ENCODE measurements around the gene RGS1.

DNA sequence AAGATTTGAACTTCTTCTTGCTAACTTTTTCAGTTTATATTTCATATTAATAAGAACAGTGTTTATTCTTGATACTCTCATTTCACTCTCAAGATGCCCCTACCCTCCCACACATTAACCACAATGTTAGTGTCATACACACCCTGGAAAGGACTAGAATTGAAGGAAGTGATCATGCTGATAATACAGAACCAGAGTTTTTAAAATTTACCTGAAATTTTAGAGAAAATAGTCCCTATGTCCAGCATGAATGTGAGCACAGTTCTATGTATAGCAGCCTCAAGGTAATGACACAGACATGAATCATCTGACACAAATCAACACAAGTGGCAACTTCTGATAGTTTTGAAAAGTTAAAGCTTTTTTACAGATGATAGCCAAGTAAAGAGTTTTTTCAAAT is 26.0 kb downstream of the RGS1 start:
- TF ChIP-seq EGR1 (IDR thresholded peaks at IDR 0.05): no peak
- no peak for TF ChIP-seq RAD21 (IDR thresholded peaks at IDR 0.05; ENCODE audit: low read depth)
- no peak for TF ChIP-seq CEBPB (IDR thresholded peaks at IDR 0.05)
- no peak for TF ChIP-seq REST (IDR thresholded peaks at IDR 0.05; ENCODE audit: low read depth)
